HFFc6 (cell line): ENCODE measurements around the gene STIP1. TPM values are rescaled to one million over a fixed set of nuclear protein-coding genes. Genes with fewer than 3 reads are reported as not detected.
A peak's percentile ranks its signal among the peaks of the same experiment; 100 is the strongest.

ENCODE experiments used
- DNase-seq: peaks from one replicate; pipeline ENCODE4 v3.0.0-alpha.2; 2018
- H3K27ac Mint-ChIP-seq: 2 replicates; pipeline ENCODE4 v1.8.0; 2020; ENCODE audit warnings: mild to moderate bottlenecking, mixed read lengths
- H3K27me3 Mint-ChIP-seq: 2 replicates; pipeline ENCODE4 v1.8.0; 2021; ENCODE audit warnings: mild to moderate bottlenecking, moderate library complexity, mixed read lengths; ENCODE audit not compliant: insufficient read depth
- H3K36me3 Mint-ChIP-seq: 2 replicates; pipeline ENCODE4 v1.8.0; 2021; ENCODE audit warnings: low read depth, mixed read lengths
- H3K4me1 Mint-ChIP-seq: 2 replicates; pipeline ENCODE4 v1.8.0; 2020; ENCODE audit warnings: low read depth, mixed read lengths
- H3K4me3 Mint-ChIP-seq: 2 replicates; pipeline ENCODE4 v1.8.0; 2020; ENCODE audit warnings: mild to moderate bottlenecking, moderate library complexity, mixed read lengths
- H3K9me3 Mint-ChIP-seq: 2 replicates; pipeline ENCODE4 v1.8.0; 2020; ENCODE audit warnings: mild to moderate bottlenecking, mixed read lengths
- total RNA-seq, 6 experiments: library from RNA; stranded (reverse); fragmentation: NEBNext Ultra II Directional; extraction: Animal tissue kit (Norgen Biotek cat#: 25700); gene quantifications; 2 replicates in 1 of 6; 3 replicates in 5 of 6; pipeline ENCODE4 v1.2.3, GENCODE V29; 2021
- TF ChIP-seq, protein P1 (sequence below): fragments of 200-600 bp; sonication (generic); IDR thresholded peaks from 2 replicates; pipeline ENCODE4 v1.5.0; 2021; ENCODE audit warnings: antibody characterized with exemption, mild to moderate bottlenecking

STIP1 gene
- total RNA-seq, 6 experiments from 2014 or later: 203 to 259 (median 210) TPM

DNA sequence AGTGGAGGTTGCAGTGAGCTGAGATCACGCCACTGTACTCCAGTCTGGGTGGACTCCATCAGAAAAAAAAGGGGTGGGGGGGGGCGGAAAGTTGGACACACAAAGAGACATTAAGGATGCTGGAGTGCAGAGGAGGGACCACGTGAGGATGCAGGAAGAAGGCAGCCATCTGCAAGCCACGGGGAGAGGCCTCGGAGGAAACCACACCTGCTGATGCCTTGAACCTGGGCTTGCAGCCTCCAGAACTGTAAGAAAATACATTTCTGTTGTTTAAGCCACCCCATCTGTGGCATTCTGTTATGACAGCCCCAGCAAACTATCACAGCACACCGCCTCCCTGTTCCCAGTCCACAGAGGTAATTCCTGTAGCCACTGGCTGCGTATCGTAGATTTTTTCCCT, 9.2 kb upstream of the STIP1 start:
- H3K27me3 Mint-ChIP-seq: peaks cover 2% of the 10 kb centered on the region; the same call in 1 of the 2 replicates
- DNase-seq: no peak
- H3K4me1 Mint-ChIP-seq: peaks cover 13% of the 10 kb centered on the region
- TF ChIP-seq, protein P1, sequence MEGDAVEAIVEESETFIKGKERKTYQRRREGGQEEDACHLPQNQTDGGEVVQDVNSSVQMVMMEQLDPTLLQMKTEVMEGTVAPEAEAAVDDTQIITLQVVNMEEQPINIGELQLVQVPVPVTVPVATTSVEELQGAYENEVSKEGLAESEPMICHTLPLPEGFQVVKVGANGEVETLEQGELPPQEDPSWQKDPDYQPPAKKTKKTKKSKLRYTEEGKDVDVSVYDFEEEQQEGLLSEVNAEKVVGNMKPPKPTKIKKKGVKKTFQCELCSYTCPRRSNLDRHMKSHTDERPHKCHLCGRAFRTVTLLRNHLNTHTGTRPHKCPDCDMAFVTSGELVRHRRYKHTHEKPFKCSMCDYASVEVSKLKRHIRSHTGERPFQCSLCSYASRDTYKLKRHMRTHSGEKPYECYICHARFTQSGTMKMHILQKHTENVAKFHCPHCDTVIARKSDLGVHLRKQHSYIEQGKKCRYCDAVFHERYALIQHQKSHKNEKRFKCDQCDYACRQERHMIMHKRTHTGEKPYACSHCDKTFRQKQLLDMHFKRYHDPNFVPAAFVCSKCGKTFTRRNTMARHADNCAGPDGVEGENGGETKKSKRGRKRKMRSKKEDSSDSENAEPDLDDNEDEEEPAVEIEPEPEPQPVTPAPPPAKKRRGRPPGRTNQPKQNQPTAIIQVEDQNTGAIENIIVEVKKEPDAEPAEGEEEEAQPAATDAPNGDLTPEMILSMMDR: no peak
- peaks cover 28% of the 10 kb centered on the region for H3K36me3 Mint-ChIP-seq
- peaks cover 14% of the 10 kb centered on the region for H3K9me3 Mint-ChIP-seq
- no peak overlapping the region for H3K27ac Mint-ChIP-seq
- H3K4me3 Mint-ChIP-seq: no peak overlapping the region

DNA sequence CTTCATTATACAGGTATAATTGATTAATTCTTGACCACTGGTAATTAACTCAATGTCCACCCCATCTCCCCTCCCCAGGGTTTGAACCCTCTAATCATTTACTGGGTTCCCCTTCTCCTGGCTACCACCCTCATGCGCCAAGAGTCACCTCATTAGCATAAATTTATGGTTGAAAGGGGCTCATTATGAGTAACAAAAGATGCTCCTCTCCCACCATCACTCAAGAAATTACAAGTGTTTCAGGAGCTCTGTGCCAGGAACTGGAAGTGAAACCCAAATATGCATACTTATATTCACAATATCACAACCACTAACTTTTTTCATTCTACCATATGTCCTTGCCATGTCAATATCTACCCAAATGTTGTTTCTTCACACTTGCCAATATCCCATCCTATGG, 7.8 kb upstream of the STIP1 start:
- Mint-ChIP-seq H3K27me3 (peaks cover 2% of the 10 kb centered on the region; the same call in 1 of the 2 replicates), H3K4me3 (no peak overlapping the region), H3K27ac (no peak overlapping the region), H3K9me3 (peaks cover 14% of the 10 kb centered on the region), H3K4me1 (peaks cover 24% of the 10 kb centered on the region), H3K36me3 (peaks cover 28% of the 10 kb centered on the region)
- TF ChIP-seq, protein P1: no peak
- no peak for DNase-seq

- peaks cover 22% of the 10 kb centered on the region for H3K36me3 Mint-ChIP-seq
- no peak for DNase-seq
- TF ChIP-seq, protein P1: no peak
- H3K4me1 Mint-ChIP-seq: peaks cover 32% of the 10 kb centered on the region
- H3K27ac Mint-ChIP-seq: no peak overlapping the region
- H3K4me3 Mint-ChIP-seq: no peak overlapping the region
- peaks cover 2% of the 10 kb centered on the region; the same call in 1 of the 2 replicates for H3K27me3 Mint-ChIP-seq
- H3K9me3 Mint-ChIP-seq: peaks cover 6% of the 10 kb centered on the region
Measured at GRCh38 chr11:64178951-64179639, 6.9 kb upstream of the STIP1 start.

DNA sequence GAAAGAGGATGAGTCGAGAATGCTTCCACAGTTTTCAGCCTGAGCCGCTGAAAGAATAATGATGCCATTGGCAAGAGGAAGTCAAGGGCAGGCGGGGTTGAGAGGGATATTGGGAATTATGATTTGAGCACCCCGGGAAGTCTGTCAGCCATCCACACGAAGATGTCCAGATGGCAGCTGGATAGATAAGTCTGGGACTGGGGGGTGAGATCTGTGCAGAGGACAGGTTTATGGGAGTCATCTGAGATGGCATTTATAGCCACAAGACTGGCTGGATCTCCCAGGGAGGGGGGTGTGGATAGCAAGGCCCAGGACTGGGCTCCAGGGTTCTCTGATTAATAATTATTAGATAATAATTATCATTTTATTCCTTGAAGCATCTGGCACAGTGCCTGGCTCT, 5.1 kb upstream of the STIP1 start:
- Mint-ChIP-seq H3K36me3 (peaks cover 25% of the 10 kb centered on the region), H3K4me1 (peaks cover 41% of the 10 kb centered on the region), H3K9me3 (no peaks in the 10 kb centered on the region), H3K4me3 (peak overlapping the region; percentile 86), H3K27me3 (peaks cover 2% of the 10 kb centered on the region; the same call in 1 of the 2 replicates), H3K27ac (peak overlapping the region; percentile 90)
- TF ChIP-seq, protein P1: no peak
- no peak for DNase-seq

- Mint-ChIP-seq H3K4me1 (peaks cover 41% of the 10 kb centered on the region), H3K4me3 (peak overlapping the region; percentile 86)
- peak; percentile 92 for DNase-seq
Measured at GRCh38 chr11:64181506-64182411, 4.2 kb upstream of the STIP1 start.

More at GRCh38 chr11:64181506-64182411, 4.2 kb upstream of the STIP1 start:
- Mint-ChIP-seq H3K27ac (peak overlapping the region; percentile 90), H3K36me3 (peaks cover 25% of the 10 kb centered on the region), H3K27me3 (peaks cover 1% of the 10 kb centered on the region; the same call in 1 of the 2 replicates), H3K9me3 (no peaks in the 10 kb centered on the region)
- TF ChIP-seq, protein P1: no peak
